GM12891 (cell line): ENCODE measurements around the gene SH3GL2.

Experiments
- PAX5 ChIP-seq: IDR thresholded peaks from 2 replicates; pipeline ENCODE4 v1.6.1; 2011; ENCODE audit warnings: low read length, moderate library complexity, mild to moderate bottlenecking; ENCODE audit not compliant: insufficient read depth, severe bottlenecking
- POLR2A ChIP-seq: IDR thresholded peaks from 2 replicates; pipeline ENCODE4 v1.6.1; 2011; ENCODE audit warnings: low read depth, low read length, control low read depth
- POLR2AphosphoS5 ChIP-seq: IDR thresholded peaks from 2 replicates; pipeline ENCODE4 v1.6.1; 2011; ENCODE audit warnings: low read depth, low read length, control low read depth
- SPI1 ChIP-seq: IDR thresholded peaks from 2 replicates; pipeline ENCODE4 v1.6.1; 2011; ENCODE audit warnings: low read depth, low read length, control low read depth
- TAF1 ChIP-seq: IDR thresholded peaks from 2 replicates; pipeline ENCODE4 v1.6.1; 2011; ENCODE audit warnings: low read depth, low read length, control low read depth

GRCh38 chr9:17631396-17631795, 52.5 kb downstream of the SH3GL2 start:
- TF ChIP-seq POLR2A (no peak), POLR2AphosphoS5 (no peak), SPI1 (no peak), TAF1 (no peak), PAX5 (no peak)
